SIG-M5 (cell line): ENCODE data around the gene NAGA.

Experiments
- DNase-seq: peaks from one replicate; lab custom pipeline; 2025; lab: John Stamatoyannopoulos, UW

NAGA gene

GRCh38 chr22:42039271-42039670 lies 31.3 kb downstream of the NAGA start:
- no peak for DNase-seq

GRCh38 chr22:42035256-42035655 lies 35.4 kb downstream of the NAGA start:
- DNase-seq = no peak

GRCh38 chr22:42033263-42034181 lies 37.1 kb downstream of the NAGA start:
- DNase-seq = no peak

GRCh38 chr22:42026705-42027104 lies 43.9 kb downstream of the NAGA start:
- DNase-seq = no peak

- no peak for DNase-seq
Measured at GRCh38 chr22:42025421-42025820, 45.2 kb downstream of the NAGA start.

GRCh38 chr22:42022162-42022847 lies 48.3 kb downstream of the NAGA start:
- no peak for DNase-seq

GRCh38 chr22:42021571-42021970 lies 49.0 kb downstream of the NAGA start:
- no peak for DNase-seq

- no peak for DNase-seq
Measured at GRCh38 chr22:42018224-42018623, 52.4 kb downstream of the NAGA start.

GRCh38 chr22:42016111-42016510 lies 54.5 kb downstream of the NAGA start:
- DNase-seq = no peak

- DNase-seq = no peak
Measured at GRCh38 chr22:42013385-42013784, 57.2 kb downstream of the NAGA start.

- no peak for DNase-seq
Measured at GRCh38 chr22:42010778-42011177, 59.8 kb downstream of the NAGA start.
